Fibroblast of pulmonary artery (primary cell): ENCODE measurements around the gene STK24.

ENCODE experiments used
- DNase-seq: peaks from one replicate; pipeline ENCODE4 v3.0.0-alpha.2; 2010; ENCODE audit warnings: low read depth
- H3K4me3 ChIP-seq: replicated peaks from 2 replicates; pipeline ENCODE4 v1.5.1; 2011; ENCODE audit warnings: low read depth, mild to moderate bottlenecking, control low read depth, low read length, moderate library complexity
- TF ChIP-seq, protein P1 (sequence below): IDR thresholded peaks from 2 replicates; pipeline ENCODE4 v1.5.1; 2011; ENCODE audit warnings: mild to moderate bottlenecking, control low read depth, low read length, inconsistent platforms; ENCODE audit errors: missing control alignments

Gene STK24

GRCh38 chr13:98520674-98521449 is 56.0 kb downstream of the STK24 start:
- DNase-seq = no peak
- H3K4me3 ChIP-seq = no peak overlapping the region

DNA sequence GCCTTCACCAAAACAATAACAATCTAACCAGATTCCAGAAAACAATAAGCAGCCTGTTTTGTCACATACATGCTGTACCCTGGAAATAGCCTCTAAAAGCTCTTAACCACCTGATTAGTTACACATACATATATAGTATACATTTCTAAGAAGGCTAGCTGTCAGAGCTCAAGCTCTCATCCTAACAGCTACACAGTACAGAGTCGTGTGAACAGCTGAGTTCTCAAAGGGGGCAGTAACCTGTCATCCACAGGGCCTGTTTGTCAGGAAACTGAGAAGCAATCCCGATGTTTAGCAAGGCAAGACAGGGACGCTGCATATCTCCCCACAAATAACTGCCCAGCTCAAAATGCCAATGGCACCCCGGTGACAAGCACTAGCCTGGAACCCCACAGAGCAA is 56.9 kb downstream of the STK24 start:
- H3K4me3 ChIP-seq = no peak overlapping the region
- TF ChIP-seq, protein P1, sequence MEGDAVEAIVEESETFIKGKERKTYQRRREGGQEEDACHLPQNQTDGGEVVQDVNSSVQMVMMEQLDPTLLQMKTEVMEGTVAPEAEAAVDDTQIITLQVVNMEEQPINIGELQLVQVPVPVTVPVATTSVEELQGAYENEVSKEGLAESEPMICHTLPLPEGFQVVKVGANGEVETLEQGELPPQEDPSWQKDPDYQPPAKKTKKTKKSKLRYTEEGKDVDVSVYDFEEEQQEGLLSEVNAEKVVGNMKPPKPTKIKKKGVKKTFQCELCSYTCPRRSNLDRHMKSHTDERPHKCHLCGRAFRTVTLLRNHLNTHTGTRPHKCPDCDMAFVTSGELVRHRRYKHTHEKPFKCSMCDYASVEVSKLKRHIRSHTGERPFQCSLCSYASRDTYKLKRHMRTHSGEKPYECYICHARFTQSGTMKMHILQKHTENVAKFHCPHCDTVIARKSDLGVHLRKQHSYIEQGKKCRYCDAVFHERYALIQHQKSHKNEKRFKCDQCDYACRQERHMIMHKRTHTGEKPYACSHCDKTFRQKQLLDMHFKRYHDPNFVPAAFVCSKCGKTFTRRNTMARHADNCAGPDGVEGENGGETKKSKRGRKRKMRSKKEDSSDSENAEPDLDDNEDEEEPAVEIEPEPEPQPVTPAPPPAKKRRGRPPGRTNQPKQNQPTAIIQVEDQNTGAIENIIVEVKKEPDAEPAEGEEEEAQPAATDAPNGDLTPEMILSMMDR = no peak
- DNase-seq = no peak

More at GRCh38 chr13:98520674-98521449, 56.0 kb downstream of the STK24 start:
- TF ChIP-seq, protein P1 = no peak

- no peak for DNase-seq
- TF ChIP-seq, protein P1 = no peak
- H3K4me3 ChIP-seq = no peak overlapping the region
Observed at GRCh38 chr13:98517576-98518310, 59.2 kb downstream of the STK24 start.

GRCh38 chr13:98515818-98516465 is 61.0 kb downstream of the STK24 start:
- TF ChIP-seq, protein P1 = no peak
- H3K4me3 ChIP-seq = no peak overlapping the region
- no peak for DNase-seq

GRCh38 chr13:98514288-98514687 is 62.6 kb downstream of the STK24 start:
- TF ChIP-seq, protein P1 = no peak
- DNase-seq = no peak
- H3K4me3 ChIP-seq = no peak overlapping the region

GRCh38 chr13:98513837-98514236 is 63.1 kb downstream of the STK24 start:
- DNase-seq = no peak
- H3K4me3 ChIP-seq = no peak overlapping the region

More at GRCh38 chr13:98513837-98514236, 63.1 kb downstream of the STK24 start:
- TF ChIP-seq, protein P1 = no peak
